Ascending aorta (tissue), 2 donors: ENCODE results near the gene FBXO44. TPM values are rescaled to one million over a fixed set of nuclear protein-coding genes. Genes with fewer than 3 reads are reported as not detected.
A peak's percentile ranks its signal among the peaks of the same experiment; 100 is the strongest.

ENCODE experiments used
- DNase-seq, 2 donors: peaks; one replicate each; pipeline ENCODE4 v3.0.0-alpha.2; 2019; ENCODE audit warnings: low spot score in 2 of 2
- H3K27ac ChIP-seq, 2 donors: fragments of 200-600 bp; sonication (generic); one replicate each; pipeline ENCODE4 v1.5.1; 2016 to 2017; ENCODE audit warnings: mild to moderate bottlenecking in 1 of 2
- H3K27me3 ChIP-seq: fragments of 200-600 bp; sonication (generic); one replicate; pipeline ENCODE4 v1.5.1; 2017
- H3K36me3 ChIP-seq, 2 donors: fragments of 200-600 bp; sonication (generic); one replicate each; pipeline ENCODE4 v1.5.1; 2016
- H3K4me1 ChIP-seq, 2 donors: fragments of 200-600 bp; sonication (generic); one replicate each; pipeline ENCODE4 v1.5.1; 2016 to 2017; ENCODE audit warnings: mild to moderate bottlenecking in 1 of 2
- H3K4me3 ChIP-seq, 2 donors: fragments of 200-600 bp; sonication (generic); one replicate each; pipeline ENCODE4 v1.5.1; 2016 to 2017; ENCODE audit warnings: mild to moderate bottlenecking in 1 of 2
- H3K9me3 ChIP-seq, 2 donors: fragments of 200-600 bp; sonication (generic); one replicate each; pipeline ENCODE4 v1.5.1; 2016
- CTCF ChIP-seq, 3 experiments: fragments of 200-600 bp in 2 of 3; fragments of 450-650 bp in 1 of 3; sonication (generic) in 2 of 3; IDR thresholded peaks; one replicate each; pipeline ENCODE4 v1.5.1; 2016 to 2019; ENCODE audit warnings: antibody characterized with exemption in 3 of 3, mild to moderate bottlenecking in 1 of 3, moderate library complexity in 1 of 3
- intact Hi-C: fragments of 100-400 bp; cut with DNase I; formaldehyde crosslinking; loops from one replicate; pipeline ENCODE4 v1.15.1; 2023
- total RNA-seq: library from RNA; depleted of rRNA; stranded (reverse); fragments of >200 nt; gene quantifications from one replicate; pipeline ENCODE4 v1.1.0, GENCODE V29; 2016

The FBXO44 gene
- total RNA-seq, 1 donor from 2014 or later = 62.7 TPM

- TF ChIP-seq CTCF (IDR thresholded peaks at IDR 0.05) = no peak
- no peak for DNase-seq
- intact Hi-C loops = no loop called here
- Histone ChIP-seq H3K27me3 (peaks cover 11% of the 10 kb centered on the region), H3K4me3 (no peak overlapping the region), H3K27ac (no peak overlapping the region), H3K36me3 (no peaks in the 10 kb centered on the region), H3K9me3 (no peaks in the 10 kb centered on the region), H3K4me1 (peaks cover 0 to 6% of the 10 kb centered on the region in 2 donors)
Observed at GRCh38 chr1:11697893-11698210, 43.2 kb downstream of the FBXO44 start.

DNA sequence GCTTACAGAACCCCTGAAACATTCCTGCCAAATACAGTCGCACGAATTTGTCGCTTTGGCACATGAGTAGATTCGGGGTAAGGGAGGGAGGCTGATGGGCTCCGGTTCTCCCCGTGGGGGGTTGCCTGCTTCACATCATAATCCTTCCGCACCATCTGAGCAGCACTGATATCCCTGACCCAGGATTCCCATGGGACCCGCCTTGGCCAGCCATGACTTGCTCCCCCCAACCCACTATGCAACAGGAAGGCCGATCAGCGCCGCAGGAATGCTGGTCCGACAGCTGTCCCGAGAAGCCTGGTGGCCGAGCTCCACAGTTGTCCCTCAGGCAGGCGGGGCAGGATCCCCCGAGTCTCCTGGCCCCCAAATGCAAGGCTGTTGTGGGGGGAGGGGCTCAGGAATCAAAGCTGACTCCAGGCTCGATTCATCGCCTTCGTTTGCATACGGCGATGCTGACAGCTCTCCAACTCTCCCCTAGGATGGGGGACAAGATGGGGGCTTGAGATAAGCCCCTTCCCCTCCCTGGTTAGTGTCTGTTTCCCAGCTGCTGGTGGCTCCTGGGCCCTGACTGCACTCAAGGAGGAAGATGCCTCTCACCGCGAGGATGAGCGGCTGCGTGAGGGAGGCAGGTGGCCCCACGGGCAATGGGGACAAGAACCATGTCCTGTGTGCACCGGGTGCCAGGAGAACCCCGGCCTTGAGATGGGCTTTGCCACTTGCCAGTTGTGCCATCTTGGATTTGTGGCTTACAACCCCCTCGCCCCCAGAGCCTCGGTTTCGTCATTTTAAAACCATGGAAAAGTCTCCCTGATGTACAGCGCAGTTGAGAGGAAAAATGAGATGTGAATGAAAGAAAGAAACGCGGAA lies 46.2 kb downstream of the FBXO44 start:
- no peak overlapping the region for H3K27ac ChIP-seq
- intact Hi-C loops = no loop called here
- H3K36me3 ChIP-seq = no peaks in the 10 kb centered on the region
- peak overlapping the region in 1 of 2 donors; percentile 0 for H3K4me3 ChIP-seq
- H3K27me3 ChIP-seq = no peaks in the 10 kb centered on the region
- no peaks in the 10 kb centered on the region for H3K9me3 ChIP-seq
- no peak for DNase-seq
- TF ChIP-seq CTCF (IDR thresholded peaks at IDR 0.05) = no peak
- no peaks in the 10 kb centered on the region for H3K4me1 ChIP-seq

GRCh38 chr1:11701551-11701961 lies 46.9 kb downstream of the FBXO44 start:
- H3K9me3 ChIP-seq = no peaks in the 10 kb centered on the region
- intact Hi-C loops = no loop called here
- no peaks in the 10 kb centered on the region for H3K4me1 ChIP-seq
- no peaks in the 10 kb centered on the region for H3K36me3 ChIP-seq
- no peak overlapping the region for H3K27ac ChIP-seq
- H3K4me3 ChIP-seq = peak overlapping the region in 1 of 2 donors; percentile 0
- no peak for TF ChIP-seq CTCF (IDR thresholded peaks at IDR 0.05)
- DNase-seq = no peak
- no peaks in the 10 kb centered on the region for H3K27me3 ChIP-seq

DNA sequence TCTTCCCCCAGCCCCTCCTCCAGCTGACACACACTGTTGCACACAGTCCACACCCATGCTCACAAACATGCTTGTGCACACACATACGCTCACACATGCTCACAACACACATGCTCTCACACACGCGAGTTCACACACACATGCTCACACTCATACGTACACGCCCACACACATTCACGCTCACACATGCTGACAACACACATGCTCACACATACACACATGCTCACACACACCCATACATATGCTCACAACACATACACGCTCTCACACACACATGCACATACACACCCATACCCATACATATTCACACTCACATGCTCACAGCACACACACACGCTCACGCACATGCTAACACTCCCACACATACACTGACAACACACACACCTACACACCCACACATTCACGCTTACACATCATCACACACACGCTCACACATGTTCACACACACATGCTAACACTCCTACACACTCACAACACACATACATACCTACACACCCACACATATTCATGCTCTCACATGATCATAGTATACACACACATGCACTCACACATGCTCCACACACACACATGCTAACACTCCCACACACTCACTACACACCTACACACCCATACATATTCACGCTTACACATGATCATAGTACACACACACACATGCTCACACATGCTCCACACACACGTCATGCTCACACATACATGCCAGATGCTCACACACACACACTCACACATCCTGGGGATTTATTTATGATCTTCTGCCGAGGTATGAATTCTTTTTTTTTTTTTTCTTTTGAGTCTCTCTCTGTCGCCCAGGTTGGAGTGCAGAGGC lies 47.5 kb downstream of the FBXO44 start:
- H3K27me3 ChIP-seq = no peaks in the 10 kb centered on the region
- H3K27ac ChIP-seq = no peak overlapping the region
- H3K9me3 ChIP-seq = no peaks in the 10 kb centered on the region
- no peak for TF ChIP-seq CTCF (IDR thresholded peaks at IDR 0.05)
- no peaks in the 10 kb centered on the region for H3K4me1 ChIP-seq
- intact Hi-C loops = no loop called here
- no peak overlapping the region for H3K4me3 ChIP-seq
- no peak for DNase-seq
- H3K36me3 ChIP-seq = no peaks in the 10 kb centered on the region

GRCh38 chr1:11703357-11704193 lies 48.9 kb downstream of the FBXO44 start:
- Histone ChIP-seq H3K4me1 (no peaks in the 10 kb centered on the region), H3K9me3 (no peaks in the 10 kb centered on the region), H3K27ac (no peak overlapping the region), H3K4me3 (no peak overlapping the region), H3K36me3 (no peaks in the 10 kb centered on the region), H3K27me3 (no peaks in the 10 kb centered on the region)
- no peak for DNase-seq
- intact Hi-C loops = no loop called here
- no peak for TF ChIP-seq CTCF (IDR thresholded peaks at IDR 0.05)
